ENCODE data around the gene OGDH.

DNA sequence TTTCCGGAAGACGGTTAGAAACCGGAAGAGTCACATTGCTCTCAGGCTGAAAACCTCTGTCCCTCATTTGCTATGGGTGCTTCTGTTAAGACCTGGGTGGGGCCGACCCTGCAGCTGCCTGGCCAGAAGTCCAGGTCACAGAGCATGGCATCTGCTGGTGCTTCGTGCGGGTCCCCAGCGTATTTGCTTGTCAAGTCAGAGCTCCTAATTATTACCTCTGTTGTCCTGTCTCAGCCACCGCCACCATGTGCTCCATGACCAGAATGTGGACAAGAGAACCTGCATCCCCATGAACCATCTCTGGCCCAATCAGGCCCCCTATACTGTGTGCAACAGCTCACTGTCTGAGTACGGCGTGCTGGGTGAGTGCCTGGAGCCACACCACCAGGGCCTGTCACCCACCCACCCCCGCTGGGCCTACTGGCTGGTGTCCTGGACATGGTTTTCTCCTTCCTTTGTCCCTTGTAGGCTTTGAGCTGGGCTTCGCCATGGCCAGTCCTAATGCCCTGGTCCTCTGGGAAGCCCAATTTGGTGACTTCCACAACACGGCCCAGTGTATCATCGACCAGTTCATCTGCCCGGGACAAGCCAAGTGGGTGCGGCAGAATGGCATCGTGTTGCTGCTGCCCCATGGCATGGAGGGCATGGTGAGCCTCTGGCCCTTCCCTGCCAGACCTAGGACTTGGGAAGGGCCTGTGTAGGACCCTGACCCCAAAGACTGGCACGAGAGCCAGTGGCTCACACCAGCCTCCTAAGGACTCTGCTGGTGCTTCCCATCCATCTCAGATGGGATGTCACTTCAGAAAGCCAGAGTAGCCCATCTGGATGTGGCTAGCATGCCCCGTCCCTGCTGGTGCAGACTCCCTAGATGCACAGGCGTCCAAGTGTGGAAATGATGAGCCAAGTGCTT is 91.0 kb downstream of the OGDH start:
- TF ChIP-seq, protein P1, sequence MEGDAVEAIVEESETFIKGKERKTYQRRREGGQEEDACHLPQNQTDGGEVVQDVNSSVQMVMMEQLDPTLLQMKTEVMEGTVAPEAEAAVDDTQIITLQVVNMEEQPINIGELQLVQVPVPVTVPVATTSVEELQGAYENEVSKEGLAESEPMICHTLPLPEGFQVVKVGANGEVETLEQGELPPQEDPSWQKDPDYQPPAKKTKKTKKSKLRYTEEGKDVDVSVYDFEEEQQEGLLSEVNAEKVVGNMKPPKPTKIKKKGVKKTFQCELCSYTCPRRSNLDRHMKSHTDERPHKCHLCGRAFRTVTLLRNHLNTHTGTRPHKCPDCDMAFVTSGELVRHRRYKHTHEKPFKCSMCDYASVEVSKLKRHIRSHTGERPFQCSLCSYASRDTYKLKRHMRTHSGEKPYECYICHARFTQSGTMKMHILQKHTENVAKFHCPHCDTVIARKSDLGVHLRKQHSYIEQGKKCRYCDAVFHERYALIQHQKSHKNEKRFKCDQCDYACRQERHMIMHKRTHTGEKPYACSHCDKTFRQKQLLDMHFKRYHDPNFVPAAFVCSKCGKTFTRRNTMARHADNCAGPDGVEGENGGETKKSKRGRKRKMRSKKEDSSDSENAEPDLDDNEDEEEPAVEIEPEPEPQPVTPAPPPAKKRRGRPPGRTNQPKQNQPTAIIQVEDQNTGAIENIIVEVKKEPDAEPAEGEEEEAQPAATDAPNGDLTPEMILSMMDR (IDR thresholded peaks at IDR 0.05): no peak
- no peak for TF ChIP-seq POLR2A (IDR thresholded peaks at IDR 0.05)

Data from breast epithelium (tissue), 3 donors.